ENCODE results near the gene FOXL3.
"Not testable (repeated sequence)": the region's sequence is repeated elsewhere in the genome, so short reads cannot be mapped to it uniquely, and the experiment has no call there.

The FOXL3 gene

GRCh38 chr7:323410-323809 is 33.4 kb downstream of the FOXL3 start:
- no peak for DNase-seq (ENCODE audit: low spot score)

- no peak for DNase-seq (ENCODE audit: low spot score)
These were observed 34.0 kb downstream of the FOXL3 start for GRCh38 chr7:324011-324410.

- DNase-seq (ENCODE audit: low spot score), result no peak
These were observed 35.3 kb downstream of the FOXL3 start for GRCh38 chr7:325051-325798.

GRCh38 chr7:325811-326210 is 35.8 kb downstream of the FOXL3 start:
- no peak for DNase-seq (ENCODE audit: low spot score)

- no peak for DNase-seq (ENCODE audit: low spot score)
These were observed 36.3 kb downstream of the FOXL3 start for GRCh38 chr7:326273-326672.

GRCh38 chr7:326809-327232 is 36.9 kb downstream of the FOXL3 start:
- DNase-seq (ENCODE audit: low spot score), result no peak

GRCh38 chr7:327233-327931 is 37.4 kb downstream of the FOXL3 start:
- no peak for DNase-seq (ENCODE audit: low spot score)

GRCh38 chr7:327991-328702 is 38.2 kb downstream of the FOXL3 start:
- no peak for DNase-seq (ENCODE audit: low spot score)

GRCh38 chr7:329691-330281 is 39.8 kb downstream of the FOXL3 start:
- no peak for DNase-seq (ENCODE audit: low spot score)

GRCh38 chr7:330511-331230 is 40.7 kb downstream of the FOXL3 start:
- DNase-seq (ENCODE audit: low spot score), result peak; percentile 36

GRCh38 chr7:332020-332517 is 42.1 kb downstream of the FOXL3 start:
- no peak for DNase-seq (ENCODE audit: low spot score)

- DNase-seq (ENCODE audit: low spot score), result peak; percentile 69
These were observed 42.8 kb downstream of the FOXL3 start for GRCh38 chr7:332646-333392.

GRCh38 chr7:333393-333764 is 43.4 kb downstream of the FOXL3 start:
- peak; percentile 85 for DNase-seq (ENCODE audit: low spot score)

- DNase-seq (ENCODE audit: low spot score), result no peak
These were observed 44.8 kb downstream of the FOXL3 start for GRCh38 chr7:334618-335357.

- no peak for DNase-seq (ENCODE audit: low spot score)
These were observed 45.6 kb downstream of the FOXL3 start for GRCh38 chr7:335358-336148.

GRCh38 chr7:336149-336533 is 46.2 kb downstream of the FOXL3 start:
- DNase-seq (ENCODE audit: low spot score), result not testable (repeated sequence)

GRCh38 chr7:336810-337566 is 47.0 kb downstream of the FOXL3 start:
- no peak for DNase-seq (ENCODE audit: low spot score)

- no peak for DNase-seq (ENCODE audit: low spot score)
These were observed 47.6 kb downstream of the FOXL3 start for GRCh38 chr7:337567-337951.
